Measurements from ENCODE around the gene ZNF718.
"Not testable (repeated sequence)": the region's sequence is repeated elsewhere in the genome, so short reads cannot be mapped to it uniquely, and the experiment has no call there.

The ZNF718 gene

GRCh38 chr4:116499-116898 lies 7.8 kb upstream of the ZNF718 start:
- Histone ChIP-seq H3K4me3 (ENCODE audit: low read length) (no peak overlapping the region), H3K9me3 (ENCODE audit: control insufficient read depth, insufficient read depth, low read length) (peaks cover 22% of the 10 kb centered on the region), H3K79me2 (ENCODE audit: control insufficient read depth, low read length) (no peaks in the 10 kb centered on the region), H3K4me2 (ENCODE audit: low read length) (no peak overlapping the region), H3F3A (ENCODE audit: control insufficient read depth, insufficient read depth) (no peaks in the 10 kb centered on the region), H3K36me3 (ENCODE audit: control insufficient read depth, low read length) (no peaks in the 10 kb centered on the region), H3K27me3 (ENCODE audit: control insufficient read depth, low read length) (no peaks in the 10 kb centered on the region), H4K20me1 (ENCODE audit: control insufficient read depth, insufficient read depth, low read depth, low read length) (no peaks in the 10 kb centered on the region), H3K9me2 (replicated peaks; ENCODE audit: control insufficient read depth, low read length) (no peaks in the 10 kb centered on the region), H3K27ac (ENCODE audit: low read depth, low read length) (no peak overlapping the region), H3K4me1 (ENCODE audit: control insufficient read depth, low read length) (peaks cover 3% of the 10 kb centered on the region; the same call in 1 of the 2 replicates)
- TF ChIP-seq CTCF (IDR thresholded peaks at IDR 0.05; ENCODE audit: low read depth, low read length, poor library complexity, severe bottlenecking) (no peak), EZH2phosphoT487 (IDR thresholded peaks at IDR 0.05; ENCODE audit: borderline replicate concordance, low read length) (no peak)

- TF ChIP-seq EZH2phosphoT487 (IDR thresholded peaks at IDR 0.05; ENCODE audit: borderline replicate concordance, low read length) (no peak), CTCF (IDR thresholded peaks at IDR 0.05; ENCODE audit: low read depth, low read length, poor library complexity, severe bottlenecking) (no peak)
- peaks cover 13% of the 10 kb centered on the region for H3K4me1 ChIP-seq (ENCODE audit: control insufficient read depth, low read length)
- H3K9me2 ChIP-seq (replicated peaks; ENCODE audit: control insufficient read depth, low read length) = no peaks in the 10 kb centered on the region
- peaks cover 13% of the 10 kb centered on the region for H3K36me3 ChIP-seq (ENCODE audit: control insufficient read depth, low read length)
- H3K4me2 ChIP-seq (ENCODE audit: low read length) = no peak overlapping the region
- no peaks in the 10 kb centered on the region for H3F3A ChIP-seq (ENCODE audit: control insufficient read depth, insufficient read depth)
- peaks cover 35% of the 10 kb centered on the region for H3K9me3 ChIP-seq (ENCODE audit: control insufficient read depth, insufficient read depth, low read length)
- peaks cover 13% of the 10 kb centered on the region for H3K79me2 ChIP-seq (ENCODE audit: control insufficient read depth, low read length)
- H3K27ac ChIP-seq (ENCODE audit: low read depth, low read length) = no peak overlapping the region
- H3K4me3 ChIP-seq (ENCODE audit: low read length) = no peak overlapping the region
- H4K20me1 ChIP-seq (ENCODE audit: control insufficient read depth, insufficient read depth, low read depth, low read length) = no peaks in the 10 kb centered on the region
- no peaks in the 10 kb centered on the region for H3K27me3 ChIP-seq (ENCODE audit: control insufficient read depth, low read length)
Observed at GRCh38 chr4:120616-121015, 3.7 kb upstream of the ZNF718 start.

GRCh38 chr4:121408-122084 lies 2.8 kb upstream of the ZNF718 start:
- no peak overlapping the region for H3K27ac ChIP-seq (ENCODE audit: low read depth, low read length)
- peaks cover 17% of the 10 kb centered on the region for H3K4me1 ChIP-seq (ENCODE audit: control insufficient read depth, low read length)
- no peaks in the 10 kb centered on the region for H3F3A ChIP-seq (ENCODE audit: control insufficient read depth, insufficient read depth)
- no peaks in the 10 kb centered on the region for H4K20me1 ChIP-seq (ENCODE audit: control insufficient read depth, insufficient read depth, low read depth, low read length)
- H3K9me3 ChIP-seq (ENCODE audit: control insufficient read depth, insufficient read depth, low read length) = peaks cover 44% of the 10 kb centered on the region
- no peaks in the 10 kb centered on the region for H3K9me2 ChIP-seq (replicated peaks; ENCODE audit: control insufficient read depth, low read length)
- H3K27me3 ChIP-seq (ENCODE audit: control insufficient read depth, low read length) = no peaks in the 10 kb centered on the region
- H3K79me2 ChIP-seq (ENCODE audit: control insufficient read depth, low read length) = peaks cover 23% of the 10 kb centered on the region
- H3K4me2 ChIP-seq (ENCODE audit: low read length) = no peak overlapping the region
- peaks cover 23% of the 10 kb centered on the region for H3K36me3 ChIP-seq (ENCODE audit: control insufficient read depth, low read length)
- TF ChIP-seq CTCF (IDR thresholded peaks at IDR 0.05; ENCODE audit: low read depth, low read length, poor library complexity, severe bottlenecking) (no peak), EZH2phosphoT487 (IDR thresholded peaks at IDR 0.05; ENCODE audit: borderline replicate concordance, low read length) (no peak)
- no peak overlapping the region for H3K4me3 ChIP-seq (ENCODE audit: low read length)

DNA sequence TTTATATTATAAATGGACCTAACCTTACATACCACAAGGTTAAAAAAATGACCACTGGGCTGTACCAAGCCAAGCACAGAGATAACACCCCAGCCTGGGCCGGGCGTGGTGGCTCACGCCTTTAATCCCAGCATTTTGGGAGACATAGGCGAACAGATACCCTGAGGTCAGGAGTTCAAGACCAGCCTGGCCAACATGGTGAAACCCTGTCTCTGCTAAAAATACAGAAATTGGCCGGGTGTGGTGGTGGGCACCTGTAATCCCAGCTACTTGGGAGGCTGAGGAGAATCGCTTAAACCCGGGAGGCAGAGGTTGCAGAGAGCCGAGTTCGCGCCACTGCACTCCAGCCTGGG lies 403 bp upstream of the ZNF718 start:
- Histone ChIP-seq H3K4me2 (ENCODE audit: low read length) (peak overlapping the region; percentile 88), H3K4me1 (ENCODE audit: control insufficient read depth, low read length) (peaks cover 15% of the 10 kb centered on the region), H3K4me3 (ENCODE audit: low read length) (peak overlapping the region; percentile 96), H3K36me3 (ENCODE audit: control insufficient read depth, low read length) (peaks cover 46% of the 10 kb centered on the region), H3K9me3 (ENCODE audit: control insufficient read depth, insufficient read depth, low read length) (peaks cover 60% of the 10 kb centered on the region), H3K79me2 (ENCODE audit: control insufficient read depth, low read length) (peaks cover 46% of the 10 kb centered on the region), H3K27ac (ENCODE audit: low read depth, low read length) (peak overlapping the region; percentile 83)
- H3K27me3 ChIP-seq (ENCODE audit: control insufficient read depth, low read length); H3K9me2 ChIP-seq (replicated peaks; ENCODE audit: control insufficient read depth, low read length); H3F3A ChIP-seq (ENCODE audit: control insufficient read depth, insufficient read depth); H4K20me1 ChIP-seq (ENCODE audit: control insufficient read depth, insufficient read depth, low read depth, low read length): not testable (repeated sequence)

All from DOHH2 (cell line).